Tibial nerve (tissue), 4 donors: ENCODE data around the gene CPLANE2. TPM values are rescaled to one million over a fixed set of nuclear protein-coding genes. Genes with fewer than 3 reads are reported as not detected.

ENCODE experiments used
- DNase-seq, 2 donors: peaks; one replicate each; pipeline ENCODE4 v3.0.0-alpha.2; 2019; ENCODE audit warnings: low spot score in 2 of 2
- H3K27ac ChIP-seq, 4 donors: fragments of 200-600 bp; sonication (generic) in 3 of 4; one replicate each; pipeline ENCODE4 v1.5.1; 2017 to 2019; ENCODE audit warnings: mild to moderate bottlenecking in 1 of 4
- H3K27me3 ChIP-seq, 2 donors: fragments of 200-600 bp; sonication (generic) in 1 of 2; one replicate each; pipeline versions ENCODE4 v1.5.1 to v1.6.0; 2017 to 2019
- H3K36me3 ChIP-seq, 3 donors: fragments of 200-600 bp; sonication (generic); one replicate each; pipeline ENCODE4 v1.5.1; 2018 to 2019
- H3K4me1 ChIP-seq, 4 donors: fragments of 200-600 bp; sonication (generic) in 3 of 4; one replicate each; pipeline ENCODE4 v1.5.1; 2017 to 2019
- H3K4me3 ChIP-seq, 4 donors: fragments of 200-600 bp; sonication (generic) in 3 of 4; one replicate each; pipeline ENCODE4 v1.5.1; 2017 to 2019; ENCODE audit warnings: mild to moderate bottlenecking in 1 of 4, moderate library complexity in 1 of 4
- H3K9me3 ChIP-seq, 4 donors: fragments of 200-600 bp; sonication (generic) in 3 of 4; one replicate each; pipeline ENCODE4 v1.5.1; 2017 to 2019
- EP300 ChIP-seq, 2 donors: sonication (generic); formaldehyde crosslinking; IDR thresholded peaks; one replicate each; pipeline ENCODE4 v1.6.1; 2017; ENCODE audit warnings: antibody characterized with exemption in 2 of 2, mild to moderate bottlenecking in 1 of 2
- POLR2A ChIP-seq, 2 donors: fragments of 450-650 bp; IDR thresholded peaks; one replicate each; pipeline ENCODE4 v1.6.1; 2017; ENCODE audit warnings: antibody characterized with exemption in 2 of 2, mild to moderate bottlenecking in 2 of 2, moderate library complexity in 2 of 2
- WGBS, 2 donors: methylation state at CpG; one replicate each; pipeline ENCODE4 v1.1.5; 2018; 5-methylcytosine and 5-hydroxymethylcytosine counted together
- total RNA-seq, 4 donors: library from RNA; depleted of rRNA; stranded (reverse); fragments of >200 nt; gene quantifications; one replicate each; pipeline ENCODE4 v1.1.0, GENCODE V29; 2016
- TF ChIP-seq, protein P1 (sequence below), 5 experiments: fragments of 200-600 bp in 3 of 5; fragments of 450-650 bp in 2 of 5; sonication (generic) in 3 of 5; IDR thresholded peaks; one replicate each; pipeline ENCODE4 v1.5.1; 2016 to 2019; ENCODE audit warnings: antibody characterized with exemption in 5 of 5, mild to moderate bottlenecking in 3 of 5, moderate library complexity in 2 of 5

The CPLANE2 gene
- total RNA-seq, 4 donors from 2014 or later: 3.6 to 14.4 (median 9.6) TPM

GRCh38 chr1:16235944-16236510, 956 bp downstream of the CPLANE2 start:
- TF ChIP-seq, protein P1, sequence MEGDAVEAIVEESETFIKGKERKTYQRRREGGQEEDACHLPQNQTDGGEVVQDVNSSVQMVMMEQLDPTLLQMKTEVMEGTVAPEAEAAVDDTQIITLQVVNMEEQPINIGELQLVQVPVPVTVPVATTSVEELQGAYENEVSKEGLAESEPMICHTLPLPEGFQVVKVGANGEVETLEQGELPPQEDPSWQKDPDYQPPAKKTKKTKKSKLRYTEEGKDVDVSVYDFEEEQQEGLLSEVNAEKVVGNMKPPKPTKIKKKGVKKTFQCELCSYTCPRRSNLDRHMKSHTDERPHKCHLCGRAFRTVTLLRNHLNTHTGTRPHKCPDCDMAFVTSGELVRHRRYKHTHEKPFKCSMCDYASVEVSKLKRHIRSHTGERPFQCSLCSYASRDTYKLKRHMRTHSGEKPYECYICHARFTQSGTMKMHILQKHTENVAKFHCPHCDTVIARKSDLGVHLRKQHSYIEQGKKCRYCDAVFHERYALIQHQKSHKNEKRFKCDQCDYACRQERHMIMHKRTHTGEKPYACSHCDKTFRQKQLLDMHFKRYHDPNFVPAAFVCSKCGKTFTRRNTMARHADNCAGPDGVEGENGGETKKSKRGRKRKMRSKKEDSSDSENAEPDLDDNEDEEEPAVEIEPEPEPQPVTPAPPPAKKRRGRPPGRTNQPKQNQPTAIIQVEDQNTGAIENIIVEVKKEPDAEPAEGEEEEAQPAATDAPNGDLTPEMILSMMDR (IDR thresholded peaks at IDR 0.05): peak in 1 of 5 experiments; percentile 27
- TF ChIP-seq POLR2A (IDR thresholded peaks at IDR 0.05): no peak
- WGBS, 2 donors: 53 to 58% methylated on average over 6 of the region's 6 CpGs

GRCh38 chr1:16235347-16235746, 1.6 kb downstream of the CPLANE2 start:
- peaks cover 0 to 31% (median 0%) of the 10 kb centered on the region in 3 donors for H3K36me3 ChIP-seq
- 86 to 90% methylated on average over 2 of the region's 2 CpGs for WGBS, 2 donors
- no peak for TF ChIP-seq EP300 (IDR thresholded peaks at IDR 0.05)
- TF ChIP-seq, protein P1 (IDR thresholded peaks at IDR 0.05): no peak
- TF ChIP-seq POLR2A (IDR thresholded peaks at IDR 0.05): no peak
- H3K9me3 ChIP-seq: no peaks in the 10 kb centered on the region
- DNase-seq: no peak
- H3K27ac ChIP-seq: peak overlapping the region in 1 of 4 donors; percentile 83
- H3K27me3 ChIP-seq: no peaks in the 10 kb centered on the region
- H3K4me3 ChIP-seq: no peak overlapping the region
- peaks cover 0 to 21% (median 13%) of the 10 kb centered on the region in 4 donors for H3K4me1 ChIP-seq

More at GRCh38 chr1:16235944-16236510, 956 bp downstream of the CPLANE2 start:
- H3K4me1 ChIP-seq: peaks cover 0 to 21% (median 13%) of the 10 kb centered on the region in 4 donors
- H3K27ac ChIP-seq: peak overlapping the region in 3 of 4 donors; percentile 83 to 91 (median 88)
- no peaks in the 10 kb centered on the region for H3K27me3 ChIP-seq
- peak overlapping the region; percentile 46 to 76 (median 68) for H3K4me3 ChIP-seq
- H3K36me3 ChIP-seq: peaks cover 0 to 24% (median 0%) of the 10 kb centered on the region in 3 donors
- DNase-seq: no peak
- H3K9me3 ChIP-seq: no peaks in the 10 kb centered on the region

DNA sequence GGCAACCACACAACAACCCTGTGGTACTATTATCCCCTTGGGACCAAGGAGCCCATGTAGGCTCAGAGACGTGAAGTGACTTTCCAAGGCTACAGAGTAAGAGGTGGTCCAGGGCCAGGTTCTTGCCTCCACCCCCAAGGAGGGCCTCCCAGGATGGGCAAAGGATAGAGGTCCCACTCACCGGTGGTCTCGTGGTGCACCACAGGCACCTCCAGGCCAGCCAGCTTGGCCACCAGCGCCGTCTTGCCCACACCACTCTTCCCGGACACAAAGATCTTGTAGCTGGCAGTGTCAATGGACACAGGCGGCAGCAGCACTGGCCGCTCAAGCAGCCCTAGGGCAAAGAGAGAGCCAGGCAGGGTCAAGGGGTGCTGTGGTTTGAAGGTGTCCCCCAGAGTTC, 3.6 kb downstream of the CPLANE2 start:
- Histone ChIP-seq H3K4me3 (no peak overlapping the region), H3K27me3 (peaks cover 0 to 5% of the 10 kb centered on the region in 2 donors), H3K27ac (no peak overlapping the region), H3K9me3 (no peaks in the 10 kb centered on the region), H3K4me1 (peaks cover 0 to 21% (median 13%) of the 10 kb centered on the region in 4 donors), H3K36me3 (peaks cover 0 to 34% (median 0%) of the 10 kb centered on the region in 3 donors)
- WGBS, 2 donors: 96 to 100% methylated on average over 3 to 7 of the region's 8 CpGs
- TF ChIP-seq POLR2A (IDR thresholded peaks at IDR 0.05): no peak
- no peak for DNase-seq

GRCh38 chr1:16232316-16232710, 4.7 kb downstream of the CPLANE2 start:
- no peak for TF ChIP-seq EP300 (IDR thresholded peaks at IDR 0.05)
- TF ChIP-seq, protein P1 (IDR thresholded peaks at IDR 0.05): no peak
- no peak for TF ChIP-seq POLR2A (IDR thresholded peaks at IDR 0.05)
- H3K27me3 ChIP-seq: peaks cover 0 to 16% of the 10 kb centered on the region in 2 donors
- H3K27ac ChIP-seq: no peak overlapping the region
- DNase-seq: no peak
- no peak overlapping the region for H3K4me3 ChIP-seq
- H3K4me1 ChIP-seq: peaks cover 0 to 15% (median 7%) of the 10 kb centered on the region in 4 donors
- 93 to 94% methylated on average over 4 to 5 of the region's 5 CpGs for WGBS, 2 donors
- peaks cover 0 to under 1% (median 0%) of the 10 kb centered on the region in 4 donors for H3K9me3 ChIP-seq
- peaks cover 0 to 34% (median 0%) of the 10 kb centered on the region in 3 donors for H3K36me3 ChIP-seq

DNA sequence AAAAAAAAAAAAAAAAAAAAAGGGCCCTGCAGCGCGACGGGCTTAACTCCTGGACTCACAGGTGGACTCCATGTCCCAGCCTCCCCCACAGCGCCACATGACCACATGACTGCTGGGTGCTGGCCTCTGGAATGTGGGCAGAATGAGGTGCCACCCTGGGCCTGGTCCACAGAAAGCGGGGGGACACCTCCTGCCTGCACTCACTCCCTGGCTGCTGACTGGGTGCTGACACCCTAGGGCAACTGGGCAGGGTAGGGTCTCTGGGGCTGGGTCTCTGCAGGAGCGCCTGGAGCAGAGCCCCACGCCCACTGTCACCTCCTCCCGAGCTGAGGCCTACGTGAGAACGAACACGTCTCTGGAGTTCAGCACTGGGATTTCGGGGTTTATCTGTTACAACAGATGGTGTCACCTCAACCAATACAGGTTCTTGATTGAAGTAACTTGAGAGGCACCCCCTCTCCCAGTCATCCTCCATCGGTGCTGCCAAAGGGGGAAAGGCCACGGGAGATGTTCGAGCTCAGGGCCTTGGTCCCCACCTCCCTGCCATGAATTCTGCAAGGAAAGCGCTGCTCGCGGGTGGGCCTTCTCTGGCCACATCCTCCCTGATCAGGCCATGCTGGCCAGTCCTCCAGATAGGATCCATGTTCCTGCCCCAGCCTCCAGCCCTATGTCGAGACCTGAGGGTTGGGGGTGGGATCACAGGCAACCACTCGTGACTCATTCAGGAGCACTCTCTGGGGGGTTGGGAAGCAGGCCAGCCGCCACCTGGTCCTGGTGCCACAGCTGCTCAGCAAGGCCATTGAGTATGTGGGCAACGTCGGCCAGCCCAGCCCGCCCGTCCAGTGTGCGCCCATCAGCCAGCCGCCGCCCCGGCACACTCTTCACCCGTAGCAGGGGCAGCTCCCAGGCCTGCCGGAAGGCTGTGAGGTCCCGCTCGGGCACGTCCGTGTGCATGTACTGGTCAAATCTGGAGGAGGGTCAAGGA, 5.4 kb downstream of the CPLANE2 start:
- TF ChIP-seq EP300 (IDR thresholded peaks at IDR 0.05) (no peak), POLR2A (IDR thresholded peaks at IDR 0.05) (no peak)
- TF ChIP-seq, protein P1 (IDR thresholded peaks at IDR 0.05): no peak
- 84 to 94% methylated on average over 19 to 24 of the region's 35 CpGs for WGBS, 2 donors
- Histone ChIP-seq H3K27ac (no peak overlapping the region), H3K36me3 (peaks cover 0 to 34% (median 0%) of the 10 kb centered on the region in 3 donors), H3K4me1 (peaks cover 0 to 16% (median 8%) of the 10 kb centered on the region in 4 donors), H3K27me3 (peaks cover 0 to 23% of the 10 kb centered on the region in 2 donors), H3K9me3 (peaks cover 0 to 8% (median 0%) of the 10 kb centered on the region in 4 donors), H3K4me3 (no peak overlapping the region)
- no peak for DNase-seq
